Breast epithelium (tissue), 4 donors: ENCODE results near the gene THOP1. TPM values are rescaled to one million over a fixed set of nuclear protein-coding genes. Genes with fewer than 3 reads are reported as not detected.

Source experiments
- DNase-seq, 2 donors: peaks; one replicate each; pipeline ENCODE4 v3.0.0-alpha.2; 2019; ENCODE audit warnings: low spot score in 2 of 2
- H3K27ac ChIP-seq, 2 donors: fragments of 200-600 bp; sonication (generic) in 1 of 2; one replicate each; pipeline ENCODE4 v1.5.1; 2016 to 2019; ENCODE audit warnings: mild to moderate bottlenecking in 1 of 2
- H3K27me3 ChIP-seq, 2 donors: fragments of 200-600 bp; sonication (generic) in 1 of 2; one replicate each; pipeline versions ENCODE4 v1.5.1 to v1.6.0; 2017 to 2019; ENCODE audit warnings: control low read depth in 1 of 2, mild to moderate bottlenecking in 1 of 2
- H3K36me3 ChIP-seq: fragments of 200-600 bp; one replicate; pipeline ENCODE4 v1.5.1; 2019
- H3K4me1 ChIP-seq, 2 donors: fragments of 200-600 bp; sonication (generic); one replicate each; pipeline ENCODE4 v1.5.1; 2016 to 2019; ENCODE audit warnings: control low read depth in 1 of 2
- H3K4me3 ChIP-seq, 3 donors: fragments of 200-600 bp; sonication (generic); 1 replicate in 2 of 3; 2 replicates in 1 of 3; pipeline ENCODE4 v1.5.1; 2016 to 2019; ENCODE audit warnings: mild to moderate bottlenecking in 3 of 3, moderate library complexity in 2 of 3
- H3K9me3 ChIP-seq, 2 donors: fragments of 200-600 bp; sonication (generic) in 1 of 2; one replicate each; pipeline ENCODE4 v1.5.1; 2016 to 2019; ENCODE audit warnings: control low read depth in 1 of 2
- CTCF ChIP-seq, 3 donors: fragments of 450-650 bp; IDR thresholded peaks; one replicate each; pipeline ENCODE4 v1.5.1; 2016 to 2017; ENCODE audit warnings: antibody characterized with exemption in 3 of 3, mild to moderate bottlenecking in 3 of 3, moderate library complexity in 3 of 3
- POLR2A ChIP-seq: fragments of 450-650 bp; IDR thresholded peaks from one replicate; pipeline ENCODE4 v1.6.1; 2016; ENCODE audit warnings: antibody characterized with exemption, mild to moderate bottlenecking, moderate library complexity
- POLR2AphosphoS5 ChIP-seq, 3 donors: sonication (generic); formaldehyde crosslinking; IDR thresholded peaks; one replicate each; pipeline ENCODE4 v1.6.1; 2017; ENCODE audit warnings: antibody characterized with exemption in 3 of 3
- intact Hi-C: fragments of 100-400 bp; cut with DNase I; formaldehyde crosslinking; loops from one replicate; pipeline ENCODE4 v1.15.1; 2023; ENCODE audit warnings: low total_unique reads
- total RNA-seq, 3 donors: library from RNA; depleted of rRNA; stranded (reverse); fragments of >200 nt; gene quantifications; one replicate each; pipeline ENCODE4 v1.1.0, GENCODE V29; 2016

The THOP1 gene
- total RNA-seq, 3 donors from 2014 or later: 26.2 to 40.0 (median 39.1) TPM

DNA sequence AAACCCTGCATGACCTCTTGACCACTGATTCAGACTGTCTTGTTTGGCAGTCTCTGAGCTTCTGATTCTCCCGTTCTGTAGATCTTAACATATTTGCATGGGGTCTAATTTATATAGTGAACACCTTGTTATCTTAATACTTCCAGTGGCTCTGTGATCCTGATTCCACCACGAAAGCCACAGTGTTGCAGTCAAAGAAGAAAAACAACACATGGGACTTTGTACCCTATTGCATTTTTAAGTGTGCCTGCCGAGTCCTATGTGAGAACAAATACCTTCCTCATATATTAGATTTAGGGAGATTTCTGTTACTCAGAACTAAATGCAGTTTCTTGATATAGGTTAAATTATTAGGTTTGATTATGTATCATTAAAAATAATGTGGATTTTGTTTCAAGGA lies 69.5 kb downstream of the THOP1 start:
- Histone ChIP-seq H3K27ac (no peak overlapping the region), H3K9me3 (peaks cover 81 to 90% of the 10 kb centered on the region in 2 donors), H3K4me1 (no peaks in the 10 kb centered on the region), H3K36me3 (peaks cover 25% of the 10 kb centered on the region), H3K4me3 (no peak overlapping the region), H3K27me3 (no peaks in the 10 kb centered on the region)
- TF ChIP-seq POLR2AphosphoS5 (IDR thresholded peaks at IDR 0.05) (no peak), POLR2A (no peak), CTCF (IDR thresholded peaks at IDR 0.05) (no peak)
- DNase-seq: no peak
- intact Hi-C loops: no loop called here

DNA sequence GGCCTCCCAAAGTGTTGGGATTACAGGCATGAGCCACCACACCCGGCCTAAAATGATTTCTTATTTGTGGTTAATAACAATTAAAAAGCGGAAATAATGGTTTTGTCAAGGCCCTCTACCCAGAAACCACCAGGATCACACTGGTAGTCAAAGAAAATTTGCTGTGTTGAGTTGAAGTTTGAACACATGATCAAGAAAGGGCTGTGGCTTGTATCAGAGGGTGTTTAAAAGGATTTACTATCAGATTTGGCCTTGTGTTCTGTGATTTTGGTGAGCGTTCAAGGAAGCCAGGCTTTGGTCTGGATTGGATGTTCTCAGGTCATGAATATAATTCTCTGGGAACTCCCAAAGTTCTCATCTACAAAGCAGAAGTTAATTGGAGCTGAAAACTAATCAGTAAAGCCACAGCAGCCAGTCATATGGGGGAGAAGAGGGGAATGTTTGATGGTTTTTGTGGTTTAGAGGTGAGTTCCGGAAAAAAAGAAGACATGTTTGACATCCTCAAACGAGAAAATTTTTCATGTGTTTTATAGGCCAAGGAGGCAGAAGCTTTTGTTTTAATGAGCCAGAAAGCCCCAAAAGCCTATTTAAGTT lies 71.3 kb downstream of the THOP1 start:
- Histone ChIP-seq H3K4me3 (no peak overlapping the region), H3K27me3 (no peaks in the 10 kb centered on the region), H3K27ac (no peak overlapping the region), H3K4me1 (no peaks in the 10 kb centered on the region), H3K36me3 (peaks cover 21% of the 10 kb centered on the region), H3K9me3 (peaks cover 72 to 73% of the 10 kb centered on the region in 2 donors)
- TF ChIP-seq CTCF (IDR thresholded peaks at IDR 0.05): no peak
- TF ChIP-seq POLR2A: no peak
- TF ChIP-seq POLR2AphosphoS5 (IDR thresholded peaks at IDR 0.05): no peak
- intact Hi-C loops: no loop called here
- DNase-seq: no peak

GRCh38 chr19:2858864-2859263 lies 73.6 kb downstream of the THOP1 start:
- no peak for DNase-seq
- TF ChIP-seq CTCF (IDR thresholded peaks at IDR 0.05): no peak
- TF ChIP-seq POLR2A: no peak
- no peak for TF ChIP-seq POLR2AphosphoS5 (IDR thresholded peaks at IDR 0.05)
- Histone ChIP-seq H3K27me3 (no peaks in the 10 kb centered on the region), H3K9me3 (peaks cover 50 to 53% of the 10 kb centered on the region in 2 donors), H3K4me3 (no peak overlapping the region), H3K27ac (no peak overlapping the region), H3K4me1 (no peaks in the 10 kb centered on the region), H3K36me3 (no peaks in the 10 kb centered on the region)
- intact Hi-C loops: no loop called here

DNA sequence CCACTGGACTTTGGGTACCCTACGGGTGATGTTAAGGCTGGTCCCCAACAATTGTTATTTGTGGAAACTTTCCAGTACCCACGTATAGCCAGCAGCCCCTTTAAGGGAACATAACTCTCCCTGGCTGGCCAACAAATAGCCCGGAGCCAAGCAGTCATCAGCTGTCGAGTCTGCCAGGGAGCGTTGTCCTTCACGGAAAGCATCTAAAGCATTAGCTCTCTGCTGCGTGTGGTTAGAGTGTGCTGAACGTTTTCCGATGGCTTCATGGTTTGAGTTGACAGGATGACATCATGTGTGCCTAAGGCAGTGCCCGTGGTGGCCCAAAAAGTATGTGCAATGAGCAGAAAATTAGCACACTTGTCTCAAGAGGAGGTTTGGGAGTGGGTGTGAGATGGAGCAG lies 78.5 kb downstream of the THOP1 start:
- H3K4me3 ChIP-seq: no peak overlapping the region
- no peak overlapping the region for H3K27ac ChIP-seq
- H3K27me3 ChIP-seq: no peaks in the 10 kb centered on the region
- DNase-seq: no peak
- no peaks in the 10 kb centered on the region for H3K4me1 ChIP-seq
- H3K36me3 ChIP-seq: no peaks in the 10 kb centered on the region
- TF ChIP-seq POLR2AphosphoS5 (IDR thresholded peaks at IDR 0.05): no peak
- no peak for TF ChIP-seq POLR2A
- TF ChIP-seq CTCF (IDR thresholded peaks at IDR 0.05): no peak
- peaks cover 4 to 14% of the 10 kb centered on the region in 2 donors for H3K9me3 ChIP-seq
- intact Hi-C loops: no loop called here

Other genes with a start within 250 kb of the THOP1 start
- 1 to 10 TPM; 1.6 to 7.8 (median 4.3) TPM for gene GNG7, start 82.8 kb upstream of the THOP1 start, total RNA-seq
- gene DIRAS1, start 64.1 kb upstream of the THOP1 start, total RNA-seq: 1 to 10 TPM in 2 of 3 donors, under 1 TPM in 1; 0.64 to 3.7 (median 3.6) TPM
- 10 to 100 TPM; 23.8 to 36.1 (median 27.2) TPM for gene SLC39A3, start 45.5 kb upstream of the THOP1 start, total RNA-seq
- gene SGTA, start 2.2 kb upstream of the THOP1 start, total RNA-seq: 10 to 100 TPM; 40.3 to 45.2 (median 42.1) TPM
- 10 to 100 TPM in 1 of 3 donors, 1 to 10 TPM in 2; 2.1 to 10.4 (median 7.5) TPM for gene ZNF554, start 34.4 kb downstream of the THOP1 start, total RNA-seq
- gene ZNF555, start 56.0 kb downstream of the THOP1 start, total RNA-seq: 10 to 100 TPM in 1 of 3 donors, 1 to 10 TPM in 2; 4.6 to 10.7 (median 7.5) TPM
- under 1 TPM in 2 of 3 donors, not detected in 1; 0.15 to 0.33 TPM for gene ZNF556, start 81.8 kb downstream of the THOP1 start, total RNA-seq
- 1 to 10 TPM; 2.7 to 9.2 (median 6.9) TPM for gene ZNF57, start 115.4 kb downstream of the THOP1 start, total RNA-seq
- 1 to 10 TPM; 2.2 to 5.1 (median 4.9) TPM for gene ZNF77, start 159.5 kb downstream of the THOP1 start, total RNA-seq
- 1 to 10 TPM; 1.6 to 4.3 (median 3.2) TPM for gene TLE6, start 192.1 kb downstream of the THOP1 start, total RNA-seq
- gene TLE2, start 243.8 kb downstream of the THOP1 start, total RNA-seq: 10 to 100 TPM; 25.3 to 65.6 (median 35.1) TPM